Gastrocnemius medialis (tissue), 4 donors: ENCODE measurements around the gene AHRR. TPM values are rescaled to one million over a fixed set of nuclear protein-coding genes. Genes with fewer than 3 reads are reported as not detected.

ENCODE experiments used
- ATAC-seq, 2 donors: fragments of 150-250 bp; one replicate each; pipeline ENCODE4 v1.9.1; 2016
- DNase-seq, 2 donors: peaks; one replicate each; pipeline ENCODE4 v3.0.0-alpha.2; 2019
- H3K27ac ChIP-seq, 4 donors: fragments of 200-600 bp; sonication (generic); 1 replicate in 1 of 4; 2 replicates in 3 of 4; pipeline ENCODE4 v1.5.1; 2016 to 2018; ENCODE audit warnings: mild to moderate bottlenecking in 2 of 4, moderate library complexity in 1 of 4
- H3K27me3 ChIP-seq, 3 donors: fragments of 200-600 bp; sonication (generic) in 2 of 3; 1 replicate in 1 of 3; 2 replicates in 2 of 3; pipeline versions ENCODE4 v1.5.1 to v1.6.0; 2016 to 2019; ENCODE audit warnings: mild to moderate bottlenecking in 1 of 3, moderate library complexity in 1 of 3
- H3K36me3 ChIP-seq, 2 donors: fragments of 200-600 bp; sonication (generic) in 1 of 2; one replicate each; pipeline ENCODE4 v1.5.1; 2017 to 2018
- H3K4me1 ChIP-seq, 2 donors: fragments of 200-600 bp; sonication (generic) in 1 of 2; one replicate each; pipeline ENCODE4 v1.5.1; 2016 to 2017; ENCODE audit warnings: mild to moderate bottlenecking in 2 of 2
- H3K4me3 ChIP-seq, 4 donors: fragments of 200-600 bp; sonication (generic) in 3 of 4; 1 replicate in 1 of 4; 2 replicates in 3 of 4; pipeline ENCODE4 v1.5.1; 2016 to 2019; ENCODE audit warnings: mild to moderate bottlenecking in 2 of 4
- H3K9me3 ChIP-seq, 3 donors: fragments of 200-600 bp; sonication (generic) in 2 of 3; 1 replicate in 1 of 3; 2 replicates in 2 of 3; pipeline ENCODE4 v1.5.1; 2016 to 2019
- POLR2A ChIP-seq, 2 donors: fragments of 450-650 bp; IDR thresholded peaks; one replicate each; pipeline ENCODE4 v1.6.1; 2017; ENCODE audit warnings: antibody characterized with exemption in 2 of 2, mild to moderate bottlenecking in 2 of 2, moderate library complexity in 2 of 2
- in situ Hi-C, 4 donors: fragments of 200-750 bp; cut with MboI; loops; one replicate each; pipeline versions ENCODE4 v1.15.0 to v1.8.0; 2017; ENCODE audit warnings: low sequenced_read_pairs in 4 of 4
- intact Hi-C: fragments of 100-400 bp; cut with DNase I; formaldehyde crosslinking; loops from one replicate; pipeline ENCODE4 v1.15.1; 2023; ENCODE audit warnings: low total_unique reads
- total RNA-seq, 4 donors: library from RNA; depleted of rRNA; stranded (reverse); fragments of >200 nt; gene quantifications; one replicate each; pipeline versions ENCODE4 v1.1.0 to v1.2.3, GENCODE V29; 2016
- TF ChIP-seq, protein P1 (sequence below), 5 experiments: fragments of 450-650 bp in 3 of 5; fragments of 200-600 bp in 2 of 5; sonication (generic) in 2 of 5; IDR thresholded peaks in 4 of 5; conservative IDR thresholded peaks in 1 of 5; 1 replicate in 4 of 5; 2 replicates in 1 of 5; pipeline ENCODE4 v1.5.1; 2016 to 2019; ENCODE audit warnings: antibody characterized with exemption in 5 of 5, mild to moderate bottlenecking in 3 of 5, moderate library complexity in 3 of 5

Gene AHRR
- total RNA-seq, 4 donors from 2014 or later = 0.05 to 1.3 (median 0.18) TPM; not detected in 1

- ATAC-seq (no peak), DNase-seq (peak in 1 of 2 donors; percentile 5)
- Histone ChIP-seq H3K27me3 (peaks cover 10 to 25% (median 14%) of the 10 kb centered on the region in 3 donors), H3K36me3 (no peaks in the 10 kb centered on the region), H3K4me1 (no peaks in the 10 kb centered on the region), H3K4me3 (no peak overlapping the region), H3K27ac (no peak overlapping the region), H3K9me3 (no peaks in the 10 kb centered on the region)
- TF ChIP-seq, protein P1, sequence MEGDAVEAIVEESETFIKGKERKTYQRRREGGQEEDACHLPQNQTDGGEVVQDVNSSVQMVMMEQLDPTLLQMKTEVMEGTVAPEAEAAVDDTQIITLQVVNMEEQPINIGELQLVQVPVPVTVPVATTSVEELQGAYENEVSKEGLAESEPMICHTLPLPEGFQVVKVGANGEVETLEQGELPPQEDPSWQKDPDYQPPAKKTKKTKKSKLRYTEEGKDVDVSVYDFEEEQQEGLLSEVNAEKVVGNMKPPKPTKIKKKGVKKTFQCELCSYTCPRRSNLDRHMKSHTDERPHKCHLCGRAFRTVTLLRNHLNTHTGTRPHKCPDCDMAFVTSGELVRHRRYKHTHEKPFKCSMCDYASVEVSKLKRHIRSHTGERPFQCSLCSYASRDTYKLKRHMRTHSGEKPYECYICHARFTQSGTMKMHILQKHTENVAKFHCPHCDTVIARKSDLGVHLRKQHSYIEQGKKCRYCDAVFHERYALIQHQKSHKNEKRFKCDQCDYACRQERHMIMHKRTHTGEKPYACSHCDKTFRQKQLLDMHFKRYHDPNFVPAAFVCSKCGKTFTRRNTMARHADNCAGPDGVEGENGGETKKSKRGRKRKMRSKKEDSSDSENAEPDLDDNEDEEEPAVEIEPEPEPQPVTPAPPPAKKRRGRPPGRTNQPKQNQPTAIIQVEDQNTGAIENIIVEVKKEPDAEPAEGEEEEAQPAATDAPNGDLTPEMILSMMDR (IDR thresholded peaks at IDR 0.05 in 4 of 5, conservative IDR thresholded peaks at IDR 0.05 in 1 of 5) = no peak
- no peak for TF ChIP-seq POLR2A (IDR thresholded peaks at IDR 0.05)
- in situ Hi-C loops = no loop called here
- intact Hi-C loops = no loop called here
Observed at GRCh38 chr5:377326-377981, 55.9 kb downstream of the AHRR start.

GRCh38 chr5:378301-378891, 56.9 kb downstream of the AHRR start:
- H3K4me3 ChIP-seq = no peak overlapping the region
- no peaks in the 10 kb centered on the region for H3K9me3 ChIP-seq
- H3K36me3 ChIP-seq = no peaks in the 10 kb centered on the region
- no peaks in the 10 kb centered on the region for H3K4me1 ChIP-seq
- in situ Hi-C loops = no loop called here
- DNase-seq (no peak), ATAC-seq (no peak)
- TF ChIP-seq, protein P1 (IDR thresholded peaks at IDR 0.05 in 4 of 5, conservative IDR thresholded peaks at IDR 0.05 in 1 of 5) = no peak
- TF ChIP-seq POLR2A (IDR thresholded peaks at IDR 0.05) = no peak
- H3K27me3 ChIP-seq = peaks cover 7 to 16% (median 10%) of the 10 kb centered on the region in 3 donors
- no peak overlapping the region for H3K27ac ChIP-seq
- intact Hi-C loops = no loop called here

DNA sequence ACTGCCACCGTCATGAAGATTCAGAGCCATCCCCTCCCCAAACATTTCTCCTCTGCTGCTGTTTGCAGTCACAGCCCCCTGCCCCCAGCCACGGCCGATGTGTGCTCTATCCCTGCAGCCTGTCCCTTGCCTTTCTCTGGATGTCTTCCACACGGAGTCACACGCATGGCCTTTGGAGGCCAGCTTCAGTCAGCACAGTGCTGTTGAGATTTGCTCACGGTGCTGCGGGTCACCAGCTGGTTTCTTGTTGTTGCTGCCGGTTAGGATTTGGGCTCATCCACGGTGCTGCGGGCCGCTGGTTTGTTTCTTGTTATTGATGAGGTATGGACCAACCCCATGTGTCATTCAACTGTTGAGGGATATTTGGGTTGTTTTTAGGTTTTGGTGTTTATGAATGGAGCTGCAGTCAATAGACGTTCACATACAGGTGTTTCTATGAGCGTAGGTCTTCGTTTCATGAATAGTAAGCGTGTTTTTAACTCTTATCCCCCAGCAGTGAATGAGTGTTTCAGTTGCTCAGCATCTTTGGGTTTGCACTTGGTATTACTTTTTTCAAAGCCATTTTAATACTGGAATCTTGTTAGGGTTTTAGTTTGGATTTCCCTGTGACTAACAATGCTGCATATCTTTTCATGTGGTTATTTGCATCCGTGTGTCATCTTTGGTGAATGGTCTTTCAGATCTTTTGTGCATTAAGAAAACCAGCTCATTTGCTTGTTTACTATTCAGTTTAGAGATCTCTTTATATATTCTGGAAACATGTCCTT, 57.6 kb downstream of the AHRR start:
- TF ChIP-seq POLR2A (IDR thresholded peaks at IDR 0.05) = no peak
- TF ChIP-seq, protein P1 (IDR thresholded peaks at IDR 0.05 in 4 of 5, conservative IDR thresholded peaks at IDR 0.05 in 1 of 5) = no peak
- Histone ChIP-seq H3K9me3 (no peaks in the 10 kb centered on the region), H3K36me3 (no peaks in the 10 kb centered on the region), H3K27ac (no peak overlapping the region), H3K27me3 (peaks cover 7 to 13% (median 8%) of the 10 kb centered on the region in 3 donors), H3K4me1 (no peaks in the 10 kb centered on the region), H3K4me3 (no peak overlapping the region)
- in situ Hi-C loops = no loop called here
- ATAC-seq = no peak
- intact Hi-C loops = no loop called here
- no peak for DNase-seq

DNA sequence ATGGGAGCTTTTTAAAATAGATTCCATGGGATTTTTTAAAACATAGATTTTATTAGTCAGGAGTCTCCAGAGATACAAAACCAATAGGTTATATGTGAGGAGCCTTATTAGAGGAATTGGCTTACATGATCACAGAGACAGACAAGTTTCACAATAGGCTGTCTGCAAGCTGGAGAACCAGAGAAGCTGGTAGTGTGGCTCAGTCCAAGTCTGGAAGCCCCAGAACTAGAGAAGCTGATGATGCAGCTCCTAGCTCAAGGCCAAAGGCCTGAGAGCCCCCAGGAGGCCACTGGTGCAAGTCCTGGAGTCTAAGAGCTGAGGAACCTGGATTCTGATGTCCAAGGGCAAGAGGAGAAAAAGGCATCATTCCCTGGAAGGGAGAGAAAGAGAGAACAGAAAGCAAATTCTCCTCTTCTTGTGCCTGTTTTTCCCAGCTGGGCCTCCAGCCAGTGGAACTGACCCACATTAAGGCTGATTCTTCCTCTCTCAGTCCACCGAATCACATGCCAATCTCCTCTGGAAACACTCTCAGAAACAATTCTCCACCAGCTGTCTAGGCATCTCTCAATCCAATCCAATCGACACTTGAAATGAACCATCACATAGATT, 59.3 kb downstream of the AHRR start:
- Histone ChIP-seq H3K36me3 (no peaks in the 10 kb centered on the region), H3K27ac (no peak overlapping the region), H3K9me3 (no peaks in the 10 kb centered on the region), H3K27me3 (peaks cover 0 to under 1% (median 0%) of the 10 kb centered on the region in 3 donors), H3K4me3 (no peak overlapping the region), H3K4me1 (no peaks in the 10 kb centered on the region)
- no peak for DNase-seq
- in situ Hi-C loops = no loop called here
- TF ChIP-seq POLR2A (IDR thresholded peaks at IDR 0.05) = no peak
- TF ChIP-seq, protein P1 (IDR thresholded peaks at IDR 0.05 in 4 of 5, conservative IDR thresholded peaks at IDR 0.05 in 1 of 5) = no peak
- intact Hi-C loops = no loop called here
- ATAC-seq = no peak
